ENCODE results near the gene NTNG2. TPM values are rescaled to one million over a fixed set of nuclear protein-coding genes. Genes with fewer than 3 reads are reported as not detected.
A peak's percentile ranks its signal among the peaks of the same experiment; 100 is the strongest.

The NTNG2 gene
- total and polyA plus RNA-seq, 2 of the 13 experiments (the other 11 are each of a cell fraction or from before 2014, with no cell fraction given) = 0.02 to 0.36 TPM

DNA sequence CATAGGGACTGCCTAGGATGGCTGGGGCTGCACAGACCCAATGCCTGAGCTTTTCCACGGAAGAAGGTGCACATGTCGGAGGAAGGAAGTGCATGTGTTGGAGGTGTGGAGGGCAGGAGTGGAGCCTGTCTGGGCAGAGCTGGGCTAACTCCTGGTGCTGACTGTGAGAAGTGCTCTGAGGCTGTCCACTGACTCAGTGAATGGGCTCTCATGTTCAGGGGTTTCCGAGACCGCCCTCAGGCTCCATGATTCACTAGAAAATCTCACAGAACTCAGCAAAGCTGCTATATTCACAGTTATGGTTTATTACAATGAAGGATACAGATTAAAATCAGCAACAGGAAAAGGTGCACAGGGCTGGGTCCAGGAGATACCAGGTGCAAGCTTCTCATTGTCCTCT lies 37.2 kb downstream of the NTNG2 start:
- ChIA-PET CTCF (ENCODE audit: low intra/inter-chr PET ratio, low total read pairs) (no interaction called here), POLR2A (no interaction called here)
- 54% methylated on average over 4 of the region's 4 CpGs for WGBS (ENCODE audit: low lambda C conversion rate)
- TF ChIP-seq, protein P1, sequence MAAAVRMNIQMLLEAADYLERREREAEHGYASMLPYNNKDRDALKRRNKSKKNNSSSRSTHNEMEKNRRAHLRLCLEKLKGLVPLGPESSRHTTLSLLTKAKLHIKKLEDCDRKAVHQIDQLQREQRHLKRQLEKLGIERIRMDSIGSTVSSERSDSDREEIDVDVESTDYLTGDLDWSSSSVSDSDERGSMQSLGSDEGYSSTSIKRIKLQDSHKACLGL (CRISPR knock-in tag; IDR thresholded peaks at IDR 0.05) = no peak
- no peak for TF ChIP-seq THAP11 (CRISPR knock-in tag; IDR thresholded peaks at IDR 0.05)
- TF ChIP-seq BRD4 (CRISPR knock-in tag; IDR thresholded peaks at IDR 0.05) = no peak
- TF ChIP-seq, protein P2, sequence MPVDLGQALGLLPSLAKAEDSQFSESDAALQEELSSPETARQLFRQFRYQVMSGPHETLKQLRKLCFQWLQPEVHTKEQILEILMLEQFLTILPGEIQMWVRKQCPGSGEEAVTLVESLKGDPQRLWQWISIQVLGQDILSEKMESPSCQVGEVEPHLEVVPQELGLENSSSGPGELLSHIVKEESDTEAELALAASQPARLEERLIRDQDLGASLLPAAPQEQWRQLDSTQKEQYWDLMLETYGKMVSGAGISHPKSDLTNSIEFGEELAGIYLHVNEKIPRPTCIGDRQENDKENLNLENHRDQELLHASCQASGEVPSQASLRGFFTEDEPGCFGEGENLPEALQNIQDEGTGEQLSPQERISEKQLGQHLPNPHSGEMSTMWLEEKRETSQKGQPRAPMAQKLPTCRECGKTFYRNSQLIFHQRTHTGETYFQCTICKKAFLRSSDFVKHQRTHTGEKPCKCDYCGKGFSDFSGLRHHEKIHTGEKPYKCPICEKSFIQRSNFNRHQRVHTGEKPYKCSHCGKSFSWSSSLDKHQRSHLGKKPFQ (CRISPR knock-in tag; IDR thresholded peaks at IDR 0.05; ENCODE audit: insufficient replicate concordance) = no peak
- no peak for TF ChIP-seq ZNF451 (CRISPR knock-in tag; IDR thresholded peaks at IDR 0.05)
- TF ChIP-seq, protein P3, sequence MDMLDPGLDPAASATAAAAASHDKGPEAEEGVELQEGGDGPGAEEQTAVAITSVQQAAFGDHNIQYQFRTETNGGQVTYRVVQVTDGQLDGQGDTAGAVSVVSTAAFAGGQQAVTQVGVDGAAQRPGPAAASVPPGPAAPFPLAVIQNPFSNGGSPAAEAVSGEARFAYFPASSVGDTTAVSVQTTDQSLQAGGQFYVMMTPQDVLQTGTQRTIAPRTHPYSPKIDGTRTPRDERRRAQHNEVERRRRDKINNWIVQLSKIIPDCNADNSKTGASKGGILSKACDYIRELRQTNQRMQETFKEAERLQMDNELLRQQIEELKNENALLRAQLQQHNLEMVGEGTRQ (IDR thresholded peaks at IDR 0.05; ENCODE audit: low read depth, low read length) = no peak
- TF ChIP-seq, protein P3 (CRISPR knock-in tag; IDR thresholded peaks at IDR 0.05; ENCODE audit: borderline replicate concordance) = no peak
- TF ChIP-seq, protein P4, sequence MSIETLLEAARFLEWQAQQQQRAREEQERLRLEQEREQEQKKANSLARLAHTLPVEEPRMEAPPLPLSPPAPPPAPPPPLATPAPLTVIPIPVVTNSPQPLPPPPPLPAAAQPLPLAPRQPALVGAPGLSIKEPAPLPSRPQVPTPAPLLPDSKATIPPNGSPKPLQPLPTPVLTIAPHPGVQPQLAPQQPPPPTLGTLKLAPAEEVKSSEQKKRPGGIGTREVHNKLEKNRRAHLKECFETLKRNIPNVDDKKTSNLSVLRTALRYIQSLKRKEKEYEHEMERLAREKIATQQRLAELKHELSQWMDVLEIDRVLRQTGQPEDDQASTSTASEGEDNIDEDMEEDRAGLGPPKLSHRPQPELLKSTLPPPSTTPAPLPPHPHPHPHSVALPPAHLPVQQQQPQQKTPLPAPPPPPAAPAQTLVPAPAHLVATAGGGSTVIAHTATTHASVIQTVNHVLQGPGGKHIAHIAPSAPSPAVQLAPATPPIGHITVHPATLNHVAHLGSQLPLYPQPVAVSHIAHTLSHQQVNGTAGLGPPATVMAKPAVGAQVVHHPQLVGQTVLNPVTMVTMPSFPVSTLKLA (IDR thresholded peaks at IDR 0.05) = 0 out of 2 replicates have a peak, but pooled peaks have one; percentile 6
- TF ChIP-seq DR1 (CRISPR knock-in tag; IDR thresholded peaks at IDR 0.05) = no peak
- Histone ChIP-seq H4K20me1 (ENCODE audit: insufficient read depth, low read length) (no peaks in the 10 kb centered on the region), H3K79me2 (ENCODE audit: insufficient read depth, low read length) (no peaks in the 10 kb centered on the region), H3K27me3 (ENCODE audit: control insufficient read depth in 1 of 2, insufficient read depth in 2 of 2, low read length in 2 of 2) (peaks cover 12 to 69% of the 10 kb centered on the region in 2 experiments), H3K9ac (ENCODE audit: insufficient read depth, low read depth, low read length) (no peak overlapping the region), H3K9me3 (ENCODE audit: low read length) (no peaks in the 10 kb centered on the region), H2AFZ (ENCODE audit: low read length) (no peak overlapping the region), H3K4me3 (replicated peaks in 1 of 3; ENCODE audit: insufficient read depth in 1 of 3, low read depth in 2 of 3, low read length in 3 of 3) (no peak overlapping the region), H3K36me3 (replicated peaks in 1 of 2; ENCODE audit: control insufficient read depth in 1 of 2, insufficient read depth in 2 of 2, low read length in 2 of 2) (no peaks in the 10 kb centered on the region), H3K4me1 (ENCODE audit: insufficient read depth, low read length) (no peaks in the 10 kb centered on the region), H3K4me2 (ENCODE audit: low read depth, low read length) (no peak overlapping the region), H3K27ac (ENCODE audit: extremely low read length, insufficient read depth, low read length) (no peak overlapping the region)
- intact Hi-C loops (cut with micrococcal nuclease; ENCODE audit: unreplicated experiment) = no loop called here
- no peak for DNase-seq (ENCODE audit: low spot score)
- in situ Hi-C loops (cut with HindIII; ENCODE audit: extremely low pct_ligation_motif_present, low pct_unique_long_range_greater_than_20kb) = no loop called here
- no peak for ATAC-seq
- BruUV-seq (replicated peaks) = no TSS peak
- no peak for FAIRE-seq

Measured in HepG2 (cell line).